Measurements from ENCODE around the gene CTSE. TPM values are rescaled to one million over a fixed set of nuclear protein-coding genes. Genes with fewer than 3 reads are reported as not detected.
"Not testable (repeated sequence)": the region's sequence is repeated elsewhere in the genome, so short reads cannot be mapped to it uniquely, and the experiment has no call there.

Gene CTSE
- 0.52 TPM for total RNA-seq

DNA sequence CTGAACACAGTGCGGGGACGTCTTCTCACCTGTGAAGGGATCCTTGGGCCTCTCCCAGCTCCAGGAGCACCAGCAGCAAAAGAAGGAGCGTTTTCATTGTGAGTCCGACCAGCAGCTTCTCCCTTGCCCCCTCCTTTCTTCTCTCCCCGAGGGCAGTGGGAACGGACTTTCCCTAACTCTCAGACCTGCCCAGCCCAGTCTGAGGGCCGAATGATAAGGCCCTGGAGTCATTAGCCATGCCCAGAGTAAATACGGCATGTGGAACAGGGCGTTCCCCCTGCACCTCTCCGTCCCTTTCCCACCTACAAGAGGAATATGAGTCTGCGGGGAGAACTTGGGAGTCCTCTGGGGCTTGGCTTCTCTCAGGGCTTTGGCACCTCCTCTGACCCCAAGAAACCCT is at the start of gene CTSE:
Gene CTSE, minus strand, starts transcription at position 201 of the 400 bp plus-strand sequence. Its CDS starts 104 bp downstream, at position 97.
- H3K27ac ChIP-seq (ENCODE audit: low read depth, low read length): no peak within 1 kb of the TSS
- H3K27me3 ChIP-seq (ENCODE audit: control insufficient read depth in 3 of 3, insufficient read depth in 3 of 3, low read length in 3 of 3): no peaks in the 10 kb centered on the region
- no peaks in the 10 kb centered on the region for H3K9me3 ChIP-seq (ENCODE audit: control insufficient read depth in 3 of 3, low read length in 3 of 3)
- no peaks in the 10 kb centered on the region for H3K36me3 ChIP-seq (ENCODE audit: control insufficient read depth in 3 of 3, insufficient read depth in 3 of 3, low read length in 3 of 3)
- H3K4me1 ChIP-seq (ENCODE audit: control insufficient read depth in 3 of 3, insufficient read depth in 3 of 3, low read length in 3 of 3): no peaks in the 10 kb centered on the region
- no peak within 1 kb of the TSS for H3K4me3 ChIP-seq (ENCODE audit: low read length in 3 of 3)
- no peak within 1 kb of the TSS for H3K9ac ChIP-seq (ENCODE audit: low read depth in 1 of 3, low read length in 3 of 3)

DNA sequence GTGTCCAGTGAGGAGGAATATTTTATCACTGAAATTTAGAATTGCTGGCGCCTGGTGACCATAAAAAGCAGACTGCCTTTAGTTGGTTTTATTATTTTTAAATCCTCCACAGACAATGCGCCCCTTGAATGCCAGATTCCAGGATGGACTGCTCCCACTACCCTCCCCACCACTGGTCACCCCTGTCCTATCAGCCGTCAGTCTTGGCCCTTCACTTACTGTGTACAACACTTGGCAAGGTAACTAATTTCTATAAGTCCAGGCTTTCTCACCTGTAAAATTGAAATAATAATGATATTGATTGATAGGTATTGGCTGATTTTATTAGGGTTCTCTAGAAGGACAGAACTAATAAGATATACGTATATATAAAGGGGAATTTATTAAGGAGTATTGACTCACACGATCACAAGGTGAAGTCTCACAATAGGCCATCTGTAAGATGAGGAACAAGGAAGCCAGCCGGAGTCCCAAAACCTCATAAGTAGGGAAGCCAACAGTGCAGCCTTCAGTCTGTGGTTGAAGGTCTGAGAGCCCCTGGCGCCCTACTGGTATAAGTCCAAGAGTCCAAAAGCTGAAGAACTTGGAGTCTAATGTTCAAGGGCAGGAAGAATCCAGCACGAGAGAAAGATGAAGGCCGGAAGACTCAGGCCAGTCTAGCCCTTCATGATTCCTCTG is 47.1 kb upstream of the CTSE start:
- H3K4me1 ChIP-seq (ENCODE audit: control insufficient read depth in 3 of 3, insufficient read depth in 3 of 3, low read length in 3 of 3): peaks cover 5 to 6% (median 5%) of the 10 kb centered on the region in 3 donors
- H3K27ac ChIP-seq (ENCODE audit: low read depth, low read length): no peak overlapping the region
- H3K4me3 ChIP-seq (ENCODE audit: low read length in 3 of 3): no peak overlapping the region
- no peak overlapping the region for H3K9ac ChIP-seq (ENCODE audit: low read depth in 1 of 3, low read length in 3 of 3)
- H3K27me3 ChIP-seq (ENCODE audit: control insufficient read depth in 3 of 3, insufficient read depth in 3 of 3, low read length in 3 of 3): peaks cover 0 to 3% (median 0%) of the 10 kb centered on the region in 3 donors
- H3K36me3 ChIP-seq (ENCODE audit: control insufficient read depth in 3 of 3, insufficient read depth in 3 of 3, low read length in 3 of 3): no peaks in the 10 kb centered on the region
- no peaks in the 10 kb centered on the region for H3K9me3 ChIP-seq (ENCODE audit: control insufficient read depth in 3 of 3, low read length in 3 of 3)

DNA sequence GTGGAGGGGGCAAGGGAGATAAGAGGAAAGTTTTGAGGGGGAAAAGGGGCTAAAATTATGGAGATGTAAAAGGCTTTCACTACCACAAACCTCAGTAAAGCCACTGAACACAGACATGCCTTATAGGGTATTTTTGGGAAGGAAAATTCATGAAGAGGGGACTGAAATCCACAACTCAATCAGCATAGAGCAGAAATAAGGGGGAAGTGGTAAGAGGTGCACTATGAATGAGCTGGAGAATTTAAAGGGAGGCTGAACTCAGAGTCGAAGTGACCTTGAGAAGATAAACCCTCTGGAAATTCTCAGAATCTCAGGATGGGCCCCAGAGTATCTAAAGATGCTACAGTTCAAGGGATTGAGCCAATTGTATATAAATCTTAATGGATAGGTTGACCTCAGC is 44.6 kb upstream of the CTSE start:
- no peak overlapping the region for H3K4me3 ChIP-seq (ENCODE audit: low read length in 3 of 3)
- H3K36me3 ChIP-seq (ENCODE audit: control insufficient read depth in 3 of 3, insufficient read depth in 3 of 3, low read length in 3 of 3): no peaks in the 10 kb centered on the region
- no peaks in the 10 kb centered on the region for H3K9me3 ChIP-seq (ENCODE audit: control insufficient read depth in 3 of 3, low read length in 3 of 3)
- H3K27me3 ChIP-seq (ENCODE audit: control insufficient read depth in 3 of 3, insufficient read depth in 3 of 3, low read length in 3 of 3): peaks cover 0 to 3% (median 0%) of the 10 kb centered on the region in 3 donors
- H3K27ac ChIP-seq (ENCODE audit: low read depth, low read length): no peak overlapping the region
- H3K4me1 ChIP-seq (ENCODE audit: control insufficient read depth in 3 of 3, insufficient read depth in 3 of 3, low read length in 3 of 3): peaks cover 5 to 6% (median 5%) of the 10 kb centered on the region in 3 donors
- H3K9ac ChIP-seq (ENCODE audit: low read depth in 1 of 3, low read length in 3 of 3): no peak overlapping the region

DNA sequence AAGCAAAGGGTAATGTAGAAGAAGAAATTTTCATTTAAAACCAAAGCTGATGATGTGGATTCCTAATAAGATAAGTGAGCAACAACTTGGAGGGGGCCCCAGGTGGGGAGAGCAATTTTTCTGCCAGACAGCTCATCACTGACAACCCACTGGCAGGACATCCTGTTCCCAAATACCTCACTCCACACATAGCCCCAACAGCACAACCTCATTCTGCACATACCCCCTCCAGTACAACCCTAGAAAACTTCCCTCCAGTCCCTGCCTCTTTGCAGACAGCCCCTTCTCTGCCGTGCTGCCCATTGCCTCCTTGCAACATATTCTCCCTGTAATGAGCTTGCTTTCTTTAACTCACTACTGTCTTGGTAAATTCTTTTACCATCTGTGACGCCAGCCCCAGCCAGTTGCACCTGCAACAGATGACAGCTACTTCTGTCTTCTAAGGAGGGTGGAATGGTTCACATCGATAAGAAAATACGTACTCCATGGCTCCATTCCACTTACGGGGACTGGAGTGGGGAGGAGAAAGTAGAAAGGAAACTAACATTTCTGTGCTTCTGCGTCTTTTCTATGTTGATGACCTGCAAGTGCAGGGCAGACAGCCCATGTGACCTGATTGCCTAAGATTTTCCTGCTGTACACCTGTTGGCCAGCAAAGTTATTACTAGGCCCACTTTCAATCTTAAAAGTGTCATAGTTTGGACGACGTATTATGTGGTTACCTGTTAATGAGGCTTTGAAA is 44.0 kb upstream of the CTSE start:
- no peaks in the 10 kb centered on the region for H3K36me3 ChIP-seq (ENCODE audit: control insufficient read depth in 3 of 3, insufficient read depth in 3 of 3, low read length in 3 of 3)
- H3K9ac ChIP-seq (ENCODE audit: low read depth in 1 of 3, low read length in 3 of 3): no peak overlapping the region
- H3K27ac ChIP-seq (ENCODE audit: low read depth, low read length): no peak overlapping the region
- H3K4me3 ChIP-seq (ENCODE audit: low read length in 3 of 3): peak overlapping the region in 1 of 3 donors; percentile 2
- peaks cover 0 to 3% (median 0%) of the 10 kb centered on the region in 3 donors for H3K27me3 ChIP-seq (ENCODE audit: control insufficient read depth in 3 of 3, insufficient read depth in 3 of 3, low read length in 3 of 3)
- peaks cover 5 to 6% (median 5%) of the 10 kb centered on the region in 3 donors for H3K4me1 ChIP-seq (ENCODE audit: control insufficient read depth in 3 of 3, insufficient read depth in 3 of 3, low read length in 3 of 3)
- H3K9me3 ChIP-seq (ENCODE audit: control insufficient read depth in 3 of 3, low read length in 3 of 3): no peaks in the 10 kb centered on the region

DNA sequence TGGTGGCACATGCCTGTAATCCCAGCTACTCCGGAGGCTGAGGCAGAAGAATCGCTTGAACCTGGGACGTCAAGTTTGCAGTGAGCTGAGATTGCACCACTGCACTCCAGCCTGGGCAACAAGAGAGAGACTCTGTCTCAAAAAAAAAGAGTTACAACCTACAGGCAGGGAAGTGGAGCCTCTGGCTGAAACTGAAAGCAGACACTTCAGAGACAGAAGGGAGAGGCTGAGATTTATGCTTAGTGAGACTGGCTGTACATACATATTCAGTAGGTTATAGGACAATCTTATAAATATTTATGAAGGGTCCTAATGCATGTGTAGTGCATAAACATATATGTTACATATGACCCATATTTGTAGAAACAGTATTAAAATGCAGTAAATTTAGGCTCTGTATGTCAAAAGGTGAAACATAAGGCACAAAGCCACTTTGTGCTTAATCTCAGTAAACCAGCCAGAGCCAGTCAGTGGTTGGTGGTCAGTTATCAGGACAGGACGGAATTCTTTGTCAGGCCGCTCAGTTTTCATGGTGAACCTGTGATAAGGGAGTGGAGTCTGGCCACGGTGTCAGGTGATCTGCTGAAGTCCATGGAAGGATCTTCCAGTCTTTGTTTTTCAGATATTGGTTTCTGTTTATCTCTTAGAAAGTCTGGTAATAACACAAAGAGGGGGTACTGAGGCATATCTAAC is 42.9 kb upstream of the CTSE start:
- H3K27ac ChIP-seq (ENCODE audit: low read depth, low read length): no peak overlapping the region
- peaks cover 5 to 6% (median 5%) of the 10 kb centered on the region in 3 donors for H3K4me1 ChIP-seq (ENCODE audit: control insufficient read depth in 3 of 3, insufficient read depth in 3 of 3, low read length in 3 of 3)
- no peak overlapping the region for H3K4me3 ChIP-seq (ENCODE audit: low read length in 3 of 3)
- peaks cover 0 to 3% (median 0%) of the 10 kb centered on the region in 3 donors for H3K27me3 ChIP-seq (ENCODE audit: control insufficient read depth in 3 of 3, insufficient read depth in 3 of 3, low read length in 3 of 3)
- no peaks in the 10 kb centered on the region for H3K36me3 ChIP-seq (ENCODE audit: control insufficient read depth in 3 of 3, insufficient read depth in 3 of 3, low read length in 3 of 3)
- no peaks in the 10 kb centered on the region for H3K9me3 ChIP-seq (ENCODE audit: control insufficient read depth in 3 of 3, low read length in 3 of 3)
- H3K9ac ChIP-seq (ENCODE audit: low read depth in 1 of 3, low read length in 3 of 3): peak overlapping the region in 1 of 3 donors; percentile 20

DNA sequence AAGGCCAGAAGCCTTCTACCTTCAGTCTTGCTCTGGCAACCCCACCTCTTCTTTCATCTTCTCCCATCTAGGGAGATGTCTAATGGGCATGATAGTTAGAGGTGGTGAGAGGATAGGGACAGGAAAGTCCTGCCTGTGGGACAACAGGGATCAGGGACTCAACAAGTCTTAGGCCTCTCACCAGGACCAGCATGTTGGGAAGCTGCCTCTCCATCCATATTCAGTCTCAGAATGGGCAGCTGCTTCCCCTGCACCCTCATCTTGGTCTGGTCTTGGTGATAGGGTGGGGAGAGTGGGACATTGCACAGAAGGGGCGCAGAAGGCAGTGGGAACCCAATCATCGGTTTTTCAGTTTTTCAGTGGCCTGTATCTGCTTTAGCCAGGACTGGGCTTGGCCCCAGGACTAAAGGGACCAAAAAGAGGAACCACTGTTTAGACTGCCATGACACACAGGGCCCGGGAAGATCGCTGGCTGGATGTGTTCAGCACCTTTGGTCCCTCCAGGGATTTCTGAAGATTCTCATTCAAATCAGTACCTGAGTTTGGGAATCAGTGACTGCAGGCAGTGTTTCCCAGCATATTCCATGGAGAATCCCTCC is 42.0 kb upstream of the CTSE start:
- H3K4me1 ChIP-seq (ENCODE audit: control insufficient read depth in 3 of 3, insufficient read depth in 3 of 3, low read length in 3 of 3): peaks cover 5 to 6% (median 5%) of the 10 kb centered on the region in 3 donors
- no peak overlapping the region for H3K27ac ChIP-seq (ENCODE audit: low read depth, low read length)
- no peaks in the 10 kb centered on the region for H3K36me3 ChIP-seq (ENCODE audit: control insufficient read depth in 3 of 3, insufficient read depth in 3 of 3, low read length in 3 of 3)
- H3K4me3 ChIP-seq (ENCODE audit: low read length in 3 of 3): no peak overlapping the region
- no peaks in the 10 kb centered on the region for H3K9me3 ChIP-seq (ENCODE audit: control insufficient read depth in 3 of 3, low read length in 3 of 3)
- peaks cover 0 to 3% (median 0%) of the 10 kb centered on the region in 3 donors for H3K27me3 ChIP-seq (ENCODE audit: control insufficient read depth in 3 of 3, insufficient read depth in 3 of 3, low read length in 3 of 3)
- no peak overlapping the region for H3K9ac ChIP-seq (ENCODE audit: low read depth in 1 of 3, low read length in 3 of 3)

DNA sequence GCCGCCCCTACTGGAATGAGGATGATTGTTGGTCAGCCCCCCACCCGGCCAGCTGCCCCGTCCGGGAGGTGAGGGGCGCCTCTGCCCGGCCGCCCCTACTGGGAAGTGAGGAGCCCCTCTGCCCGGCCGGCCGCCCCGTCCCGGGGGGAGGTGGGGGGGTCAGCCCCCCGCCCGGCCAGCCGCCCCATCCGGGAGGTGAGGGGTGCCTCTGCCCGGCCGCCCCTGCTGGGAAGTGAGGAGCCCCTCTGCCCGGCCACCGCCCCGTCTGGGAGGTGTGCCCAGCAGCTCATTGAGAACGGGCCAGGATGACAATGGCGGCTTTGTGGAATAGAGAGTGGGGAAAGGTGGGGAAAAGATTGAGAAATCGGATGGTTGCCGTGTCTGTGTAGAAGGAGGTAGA is 40.8 kb upstream of the CTSE start:
- not testable (repeated sequence) for H3K4me1 ChIP-seq (ENCODE audit: control insufficient read depth in 3 of 3, insufficient read depth in 3 of 3, low read length in 3 of 3); H3K27me3 ChIP-seq (ENCODE audit: control insufficient read depth in 3 of 3, insufficient read depth in 3 of 3, low read length in 3 of 3); H3K9ac ChIP-seq (ENCODE audit: low read depth in 1 of 3, low read length in 3 of 3); H3K4me3 ChIP-seq (ENCODE audit: low read length in 3 of 3); H3K9me3 ChIP-seq (ENCODE audit: control insufficient read depth in 3 of 3, low read length in 3 of 3); H3K27ac ChIP-seq (ENCODE audit: low read depth, low read length); H3K36me3 ChIP-seq (ENCODE audit: control insufficient read depth in 3 of 3, insufficient read depth in 3 of 3, low read length in 3 of 3)

DNA sequence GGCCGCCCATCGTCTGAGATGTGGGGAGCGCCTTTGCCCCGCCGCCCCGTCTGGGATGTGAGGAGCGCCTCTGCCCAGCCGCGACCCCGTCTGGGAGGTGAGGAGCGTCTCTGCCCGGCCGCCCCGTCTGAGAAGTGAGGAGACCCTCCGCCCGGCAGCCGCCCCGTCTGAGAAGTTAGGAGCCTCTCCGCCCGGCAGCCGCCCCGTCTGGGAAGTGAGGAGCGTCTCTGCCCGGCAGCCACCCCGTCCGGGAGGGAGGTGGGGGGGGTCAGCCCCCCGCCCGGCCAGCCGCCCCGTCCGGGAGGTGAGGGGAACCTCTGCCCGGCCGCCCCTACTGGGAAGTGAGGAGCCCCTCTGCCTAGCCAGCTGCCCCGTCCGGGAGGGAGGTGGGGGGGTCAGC is 40.3 kb upstream of the CTSE start:
- not testable (repeated sequence) for H3K4me3 ChIP-seq (ENCODE audit: low read length in 3 of 3); H3K4me1 ChIP-seq (ENCODE audit: control insufficient read depth in 3 of 3, insufficient read depth in 3 of 3, low read length in 3 of 3); H3K27me3 ChIP-seq (ENCODE audit: control insufficient read depth in 3 of 3, insufficient read depth in 3 of 3, low read length in 3 of 3); H3K36me3 ChIP-seq (ENCODE audit: control insufficient read depth in 3 of 3, insufficient read depth in 3 of 3, low read length in 3 of 3); H3K9me3 ChIP-seq (ENCODE audit: control insufficient read depth in 3 of 3, low read length in 3 of 3); H3K9ac ChIP-seq (ENCODE audit: low read depth in 1 of 3, low read length in 3 of 3); H3K27ac ChIP-seq (ENCODE audit: low read depth, low read length)

DNA sequence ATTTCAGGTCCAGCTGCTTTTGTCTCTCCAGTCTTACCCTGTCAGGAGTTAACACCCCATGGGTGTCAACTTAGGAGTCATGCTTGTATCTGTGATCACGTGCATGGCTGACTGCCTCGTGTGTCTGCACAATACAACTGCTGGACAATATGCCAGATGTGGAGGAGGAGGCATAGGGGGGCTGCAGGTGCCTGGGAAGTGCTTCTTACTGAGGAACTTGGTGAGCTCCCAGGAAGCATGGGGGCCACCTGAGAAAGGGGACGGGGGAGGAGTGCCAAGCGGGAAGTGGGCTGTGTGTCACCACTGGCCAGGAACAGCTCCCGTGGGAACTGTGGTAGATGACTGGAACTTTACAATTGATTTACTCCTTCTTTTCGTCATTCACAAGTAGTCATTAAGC is 38.8 kb upstream of the CTSE start:
- Histone ChIP-seq H3K27ac (ENCODE audit: low read depth, low read length) (no peak overlapping the region), H3K27me3 (ENCODE audit: control insufficient read depth in 3 of 3, insufficient read depth in 3 of 3, low read length in 3 of 3) (peaks cover 0 to 3% (median 0%) of the 10 kb centered on the region in 3 donors), H3K4me3 (ENCODE audit: low read length in 3 of 3) (no peak overlapping the region), H3K9ac (ENCODE audit: low read depth in 1 of 3, low read length in 3 of 3) (no peak overlapping the region), H3K36me3 (ENCODE audit: control insufficient read depth in 3 of 3, insufficient read depth in 3 of 3, low read length in 3 of 3) (no peaks in the 10 kb centered on the region), H3K9me3 (ENCODE audit: control insufficient read depth in 3 of 3, low read length in 3 of 3) (no peaks in the 10 kb centered on the region), H3K4me1 (ENCODE audit: control insufficient read depth in 3 of 3, insufficient read depth in 3 of 3, low read length in 3 of 3) (peaks cover under 1 to 5% (median 1%) of the 10 kb centered on the region in 3 donors)
